Muscle layer of colon (tissue), 2 donors: ENCODE results near the gene AP2B1.
"Not testable (repeated sequence)": the region's sequence is repeated elsewhere in the genome, so short reads cannot be mapped to it uniquely, and the experiment has no call there.

Experiments
- H3K27ac ChIP-seq: one replicate; pipeline ENCODE4 v1.7.0; 2013; ENCODE audit warnings: low read depth, mild to moderate bottlenecking, low read length, moderate library complexity
- H3K27me3 ChIP-seq, 2 donors: one replicate each; pipeline ENCODE4 v1.7.0; 2013; ENCODE audit warnings: low read length in 2 of 2, mild to moderate bottlenecking in 2 of 2; ENCODE audit not compliant: insufficient read depth in 2 of 2, control insufficient read depth in 1 of 2
- H3K36me3 ChIP-seq: one replicate; pipeline ENCODE4 v1.7.0; 2013; ENCODE audit warnings: mild to moderate bottlenecking, low read length; ENCODE audit not compliant: insufficient read depth
- H3K4me1 ChIP-seq: one replicate; pipeline ENCODE4 v1.7.0; 2013; ENCODE audit warnings: mild to moderate bottlenecking, low read length; ENCODE audit not compliant: insufficient read depth
- H3K4me3 ChIP-seq, 2 donors: one replicate each; pipeline ENCODE4 v1.7.0; 2013; ENCODE audit warnings: low read length in 2 of 2, low read depth in 1 of 2, mild to moderate bottlenecking in 1 of 2, moderate library complexity in 1 of 2
- H3K9ac ChIP-seq: one replicate; pipeline ENCODE4 v1.7.0; 2013; ENCODE audit warnings: low read length
- H3K9me3 ChIP-seq: one replicate; pipeline ENCODE4 v1.7.0; 2013; ENCODE audit warnings: mild to moderate bottlenecking, low read length
- donor health status: abdominal sarcoma.
- donor health status: Adenocarcinoma of cecum.

AP2B1 gene

DNA sequence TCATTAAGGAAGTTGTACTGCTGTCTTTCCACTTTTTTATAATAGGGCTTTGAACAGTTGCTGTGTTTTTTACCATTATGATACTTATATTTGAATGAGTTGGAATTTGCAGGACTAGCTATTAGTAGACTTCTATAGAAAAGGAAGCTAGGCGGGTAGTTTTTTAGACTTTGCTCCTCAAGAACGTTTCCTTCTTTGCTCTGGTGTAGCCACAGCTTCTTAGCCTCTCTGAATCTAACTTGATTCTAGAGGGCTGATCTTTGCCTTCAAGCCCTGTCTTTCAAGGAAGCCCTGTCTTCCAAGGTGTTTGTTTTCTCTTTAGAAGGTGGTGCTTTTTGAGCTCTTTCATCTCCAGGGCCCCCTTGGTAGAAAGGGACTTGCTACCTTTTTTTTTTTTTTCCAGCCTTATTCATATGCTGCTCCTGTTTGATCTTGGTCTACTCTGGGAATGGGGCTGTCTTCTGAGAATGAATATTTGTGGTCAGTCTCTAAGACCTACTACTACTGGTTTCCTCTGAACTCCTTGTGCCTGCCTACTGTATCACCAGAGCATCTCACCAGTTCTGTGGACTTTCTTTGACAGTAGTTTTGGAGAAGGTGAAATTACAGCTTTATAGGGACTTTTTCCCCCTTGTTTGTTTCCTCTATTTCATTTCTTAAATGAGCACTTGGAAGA, 92.0 kb downstream of the AP2B1 start:
- no peaks in the 10 kb centered on the region for H3K27me3 ChIP-seq
- H3K4me1 ChIP-seq = no peaks in the 10 kb centered on the region
- H3K36me3 ChIP-seq = peaks cover 33% of the 10 kb centered on the region

DNA sequence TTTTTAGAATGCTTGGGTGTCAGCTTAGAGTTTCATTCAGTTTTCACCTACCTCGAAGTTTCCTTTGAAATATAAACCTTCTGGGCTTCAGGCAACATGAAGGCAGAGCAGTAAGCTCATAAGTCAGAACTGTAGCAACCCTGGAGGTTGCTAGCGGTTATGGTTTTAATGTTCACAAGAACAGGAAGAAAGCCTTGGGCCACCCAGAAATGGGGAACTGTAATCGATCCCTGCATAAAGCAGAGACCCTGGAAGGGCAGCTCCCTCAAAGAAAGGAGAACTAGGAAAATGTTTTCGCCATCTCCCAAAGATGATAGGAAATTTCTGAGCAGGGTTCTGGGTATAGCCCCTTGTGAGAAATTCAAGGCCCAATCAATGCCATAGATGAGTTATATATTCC, 96.5 kb downstream of the AP2B1 start:
- no peaks in the 10 kb centered on the region for H3K27me3 ChIP-seq
- no peak overlapping the region for H3K4me3 ChIP-seq
- H3K27ac ChIP-seq = no peak overlapping the region
- H3K4me1 ChIP-seq = no peaks in the 10 kb centered on the region
- no peak overlapping the region for H3K9ac ChIP-seq
- no peaks in the 10 kb centered on the region for H3K9me3 ChIP-seq
- peaks cover 28% of the 10 kb centered on the region for H3K36me3 ChIP-seq

More for the DNA sequence above, 92.0 kb downstream of the AP2B1 start:
- Histone ChIP-seq H3K27ac (no peak overlapping the region), H3K9me3 (no peaks in the 10 kb centered on the region), H3K9ac (no peak overlapping the region), H3K4me3 (no peak overlapping the region)

DNA sequence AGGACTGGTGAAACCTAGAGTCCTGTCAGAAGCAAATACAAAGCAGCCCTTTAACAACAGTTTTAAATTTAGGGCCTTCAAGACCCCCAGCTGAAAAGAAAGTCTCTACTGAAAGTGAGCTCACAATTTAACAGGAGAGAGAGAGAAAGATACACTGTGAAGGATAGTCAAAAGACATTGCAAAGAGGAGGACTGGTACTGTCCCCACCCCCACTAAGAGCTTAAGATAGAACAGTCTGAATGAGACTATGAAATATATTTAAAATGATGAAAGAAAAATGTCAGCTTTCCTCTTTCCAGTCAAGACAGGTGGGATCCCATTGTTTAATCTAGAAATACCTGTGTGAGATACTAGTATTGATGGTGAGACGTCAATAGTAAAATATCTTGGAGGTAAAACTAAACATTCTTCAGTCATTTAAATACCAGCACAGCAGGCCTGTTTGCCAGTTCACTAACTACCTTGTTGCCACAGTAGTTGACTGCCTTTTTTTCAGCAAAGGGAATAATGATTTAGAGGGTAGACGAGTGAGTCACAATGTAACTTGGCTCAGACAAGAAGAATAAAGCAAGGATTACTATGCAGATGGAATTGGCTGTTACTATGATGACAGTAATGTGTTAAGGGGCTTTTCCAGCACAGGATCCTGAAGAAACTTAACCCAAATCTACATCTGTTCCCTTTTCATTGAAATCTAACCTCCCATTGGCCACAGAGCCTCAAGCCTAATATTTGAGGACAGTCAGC, 97.1 kb downstream of the AP2B1 start:
- Histone ChIP-seq H3K27me3 (no peaks in the 10 kb centered on the region), H3K9ac (no peak overlapping the region), H3K4me3 (no peak overlapping the region), H3K27ac (no peak overlapping the region), H3K9me3 (no peaks in the 10 kb centered on the region), H3K36me3 (peaks cover 28% of the 10 kb centered on the region), H3K4me1 (no peaks in the 10 kb centered on the region)

DNA sequence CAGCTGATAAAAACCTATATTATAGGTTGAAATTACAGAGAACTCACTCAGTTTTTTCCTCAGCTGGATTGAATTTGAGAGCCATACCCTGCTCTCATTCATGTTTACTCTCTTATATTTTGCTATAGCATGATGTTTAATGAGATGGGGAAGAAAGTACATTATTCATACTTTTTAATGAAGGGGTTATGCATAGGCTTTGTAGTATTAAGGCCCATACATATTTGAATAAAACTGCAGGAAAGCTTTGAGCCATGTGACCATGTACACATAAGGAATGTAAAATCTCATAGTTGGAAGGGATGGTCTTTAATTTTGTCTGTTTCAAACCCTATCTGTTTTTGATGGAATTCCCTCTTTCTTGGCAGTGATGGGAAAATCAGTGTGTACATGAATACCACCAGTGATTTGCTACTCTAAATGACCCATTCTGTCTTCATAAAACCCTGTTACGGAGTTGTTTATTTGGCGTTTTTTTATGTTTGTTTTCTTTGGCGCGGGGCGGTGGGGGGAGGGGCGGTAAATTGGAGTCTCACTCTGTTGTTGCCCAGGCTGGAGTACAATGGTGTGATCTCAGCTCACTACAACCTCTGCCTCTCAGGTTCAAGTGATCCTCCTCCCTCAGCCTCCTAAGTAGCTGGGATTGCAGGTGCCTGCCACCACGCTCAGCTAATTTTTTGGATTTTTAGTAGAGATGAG, 105.5 kb downstream of the AP2B1 start:
- H3K9ac ChIP-seq = no peak overlapping the region
- H3K9me3 ChIP-seq = no peaks in the 10 kb centered on the region
- no peak overlapping the region for H3K27ac ChIP-seq
- H3K36me3 ChIP-seq = peaks cover 27% of the 10 kb centered on the region
- H3K4me3 ChIP-seq = no peak overlapping the region
- H3K4me1 ChIP-seq = no peaks in the 10 kb centered on the region
- H3K27me3 ChIP-seq = no peaks in the 10 kb centered on the region

DNA sequence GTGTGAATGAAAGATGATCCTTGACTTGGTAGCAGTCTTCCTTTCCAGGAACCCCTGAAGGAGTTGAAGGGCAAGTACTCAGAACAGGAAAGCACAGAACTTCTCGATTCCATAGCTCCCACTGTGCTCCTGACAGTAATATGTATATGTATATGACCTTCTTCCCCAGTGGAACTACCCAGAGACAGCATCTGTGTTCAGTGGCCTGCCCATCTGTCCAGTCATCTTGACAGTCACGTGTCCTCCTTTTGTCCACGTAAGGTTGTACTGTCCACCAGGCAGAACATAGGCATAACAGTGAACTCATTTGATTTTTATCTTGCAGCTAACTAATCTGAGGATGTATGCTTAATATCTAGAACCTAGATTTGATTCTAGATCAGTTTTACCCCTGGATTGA, 106.5 kb downstream of the AP2B1 start:
- Histone ChIP-seq H3K4me1 (no peaks in the 10 kb centered on the region), H3K27ac (no peak overlapping the region), H3K9ac (no peak overlapping the region), H3K27me3 (no peaks in the 10 kb centered on the region), H3K9me3 (no peaks in the 10 kb centered on the region), H3K36me3 (peaks cover 22% of the 10 kb centered on the region), H3K4me3 (no peak overlapping the region)

DNA sequence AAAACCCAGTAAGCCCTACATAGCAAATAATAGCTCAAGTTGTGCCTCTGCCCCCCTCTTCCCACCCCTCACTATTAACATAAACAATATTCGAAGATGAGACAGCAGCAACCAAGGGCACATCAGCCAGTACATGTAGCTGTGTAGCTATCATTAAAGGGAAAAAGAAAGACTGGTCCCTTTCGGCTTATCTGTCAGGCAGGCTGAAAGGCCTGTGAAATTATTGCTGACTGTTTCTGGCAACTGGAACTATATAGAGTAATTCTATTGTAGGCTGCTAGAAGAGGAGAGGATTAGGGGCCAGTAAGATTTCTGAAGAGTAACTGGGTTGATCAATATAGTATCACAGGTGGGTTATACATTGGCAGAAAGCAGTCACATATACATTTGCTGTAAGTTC, 107.8 kb downstream of the AP2B1 start:
- Histone ChIP-seq H3K9me3 (no peaks in the 10 kb centered on the region), H3K27ac (no peak overlapping the region), H3K36me3 (peaks cover 22% of the 10 kb centered on the region), H3K4me1 (no peaks in the 10 kb centered on the region), H3K9ac (no peak overlapping the region), H3K4me3 (no peak overlapping the region), H3K27me3 (no peaks in the 10 kb centered on the region)

DNA sequence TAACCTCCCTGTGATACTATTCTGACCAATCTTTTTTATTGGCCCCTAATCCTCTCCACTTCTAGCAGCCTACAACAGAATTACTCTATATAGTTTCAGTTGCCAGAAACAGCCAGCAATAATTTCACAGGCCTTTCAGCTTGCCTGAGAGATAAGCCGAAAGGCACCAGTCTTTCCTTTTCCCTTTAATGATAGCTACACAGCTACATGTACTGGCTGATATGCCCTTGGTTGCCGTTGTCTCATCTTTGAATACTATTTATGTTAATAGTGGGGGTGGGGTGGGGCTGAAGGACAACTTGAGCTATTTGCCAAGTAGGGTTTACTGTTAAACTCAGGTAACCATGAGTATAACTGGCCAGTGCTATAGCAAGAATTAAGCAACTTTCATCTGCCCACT, 108.5 kb downstream of the AP2B1 start:
- no peaks in the 10 kb centered on the region for H3K4me1 ChIP-seq
- H3K36me3 ChIP-seq = peaks cover 22% of the 10 kb centered on the region
- no peaks in the 10 kb centered on the region for H3K27me3 ChIP-seq
- H3K27ac ChIP-seq = no peak overlapping the region
- no peaks in the 10 kb centered on the region for H3K9me3 ChIP-seq
- no peak overlapping the region for H3K9ac ChIP-seq
- H3K4me3 ChIP-seq = no peak overlapping the region

DNA sequence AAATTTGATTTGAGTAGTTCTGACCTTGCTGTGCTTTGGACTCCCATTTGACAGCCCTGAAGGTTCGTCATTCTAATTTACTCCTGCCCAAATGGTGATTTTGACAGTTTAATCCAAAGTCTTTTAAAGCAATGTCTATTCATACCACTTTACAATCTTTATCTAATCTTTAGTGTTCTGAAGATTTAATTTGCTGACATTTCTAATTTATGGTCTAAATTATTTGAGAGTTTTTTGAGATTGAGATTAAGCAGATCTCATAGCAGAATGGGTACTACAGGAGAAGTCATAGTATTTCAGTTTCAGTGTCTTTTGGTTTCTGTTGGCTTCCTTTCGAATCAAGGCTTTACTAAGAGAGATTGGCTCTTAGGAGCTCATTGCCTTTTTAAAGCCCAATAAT, 111.7 kb downstream of the AP2B1 start:
- Histone ChIP-seq H3K27ac (no peak overlapping the region), H3K9ac (no peak overlapping the region), H3K36me3 (peaks cover 15% of the 10 kb centered on the region), H3K4me1 (no peaks in the 10 kb centered on the region), H3K4me3 (no peak overlapping the region), H3K9me3 (no peaks in the 10 kb centered on the region), H3K27me3 (no peaks in the 10 kb centered on the region)

DNA sequence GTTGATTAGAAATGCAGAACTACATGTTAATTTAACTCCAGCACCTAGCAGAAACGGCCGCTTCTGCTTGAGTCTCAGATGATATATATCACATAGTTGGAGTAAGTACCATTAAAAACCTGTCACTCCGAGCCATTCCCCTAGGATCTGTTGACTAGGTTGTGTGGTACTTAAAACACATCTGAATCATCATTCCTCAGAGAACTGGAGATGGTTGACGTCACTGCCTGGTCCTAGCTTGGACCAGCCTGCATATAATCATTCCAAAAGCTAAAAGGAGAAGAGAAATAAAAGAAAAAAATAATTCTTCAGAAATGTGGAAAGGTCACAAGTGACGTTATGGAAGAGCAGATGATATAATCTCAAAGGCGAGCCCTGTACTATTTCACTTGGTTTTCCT, 113.0 kb downstream of the AP2B1 start:
- no peaks in the 10 kb centered on the region for H3K9me3 ChIP-seq
- H3K36me3 ChIP-seq = peaks cover 5% of the 10 kb centered on the region
- H3K4me3 ChIP-seq = no peak overlapping the region
- no peak overlapping the region for H3K9ac ChIP-seq
- H3K27me3 ChIP-seq = no peaks in the 10 kb centered on the region
- no peak overlapping the region for H3K27ac ChIP-seq
- no peaks in the 10 kb centered on the region for H3K4me1 ChIP-seq

DNA sequence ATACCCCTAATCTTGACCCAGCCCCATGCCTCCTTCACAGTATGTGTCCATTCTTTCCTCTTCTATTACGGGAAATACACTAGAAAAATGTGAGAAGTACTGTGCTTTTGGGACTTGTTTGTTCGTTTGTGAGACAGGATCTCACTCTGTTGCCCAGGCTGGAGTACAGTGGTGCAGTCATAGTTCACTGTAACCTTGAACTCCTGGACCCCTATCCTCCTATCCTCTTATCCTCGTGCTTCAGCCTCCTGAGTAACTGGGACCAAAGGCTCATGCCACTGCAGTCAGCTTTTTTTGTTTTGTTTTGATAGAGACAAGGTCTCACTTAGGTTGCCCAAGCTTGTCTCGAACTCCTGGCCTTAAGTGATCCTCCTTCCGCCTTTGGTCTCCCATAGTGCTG, 114.4 kb downstream of the AP2B1 start:
- Histone ChIP-seq H3K27ac (no peak overlapping the region), H3K4me3 (no peak overlapping the region), H3K9me3 (no peaks in the 10 kb centered on the region), H3K36me3 (no peaks in the 10 kb centered on the region), H3K9ac (no peak overlapping the region), H3K4me1 (no peaks in the 10 kb centered on the region), H3K27me3 (no peaks in the 10 kb centered on the region)

DNA sequence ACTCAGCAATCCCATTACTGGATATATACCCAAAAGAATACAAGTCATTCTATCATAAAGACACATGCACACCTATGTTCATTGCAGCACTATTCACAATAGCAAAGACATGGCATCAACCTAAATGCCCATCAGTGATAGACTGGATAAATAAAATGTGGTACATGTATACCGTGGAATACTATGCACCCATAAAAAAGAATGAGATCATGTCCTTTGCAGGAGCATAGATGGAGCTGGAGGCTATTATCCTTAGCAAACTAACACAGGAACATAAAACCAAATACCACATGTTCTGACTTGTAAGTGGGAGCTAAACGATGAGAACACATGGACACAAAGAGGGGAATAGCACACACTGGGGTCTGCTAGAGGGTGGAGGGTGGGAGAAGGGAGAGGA, 116.2 kb downstream of the AP2B1 start:
- not testable (repeated sequence) for H3K9ac ChIP-seq, H3K4me3 ChIP-seq, H3K27me3 ChIP-seq, H3K9me3 ChIP-seq, H3K27ac ChIP-seq, H3K36me3 ChIP-seq, H3K4me1 ChIP-seq
